Activated naive CD8-positive, alpha-beta T cell treated with anti-CD3 and anti-CD28 coated beads, Interleukin-2, amount 10 ng/mL, durations not matched to agents 7 days and 5 days (primary cell): ENCODE results near the gene CACFD1. TPM values are rescaled to one million over a fixed set of nuclear protein-coding genes. Genes with fewer than 3 reads are reported as not detected.
A peak's percentile ranks its signal among the peaks of the same experiment; 100 is the strongest.

Experiments used
- ATAC-seq: fragments of 150-1000 bp; cut with Tn5 transposase; one replicate; pipeline ENCODE4 v1.10.0; 2021; ENCODE audit warnings: low read depth, moderate library complexity
- POLR2A ChIA-PET: fragments of 350-600 bp; sonication (Branson Sonifier 250); formaldehyde crosslinking; loops from one replicate; lab custom pipeline; 2021; ENCODE audit warnings: antibody characterized with exemption; lab: Charles Lee
- DNase-seq: peaks from one replicate; pipeline ENCODE4 v3.0.0; 2021
- H3K27ac Mint-ChIP-seq: one replicate; pipeline ENCODE4 v1.8.0; 2022; ENCODE audit warnings: mild to moderate bottlenecking, mixed read lengths
- H3K27me3 Mint-ChIP-seq: one replicate; pipeline ENCODE4 v1.8.0; 2022; ENCODE audit warnings: mild to moderate bottlenecking, moderate library complexity, mixed read lengths
- H3K36me3 Mint-ChIP-seq: one replicate; pipeline ENCODE4 v1.8.0; 2021; ENCODE audit warnings: mild to moderate bottlenecking, mixed read lengths
- H3K4me1 Mint-ChIP-seq: one replicate; pipeline ENCODE4 v1.8.0; 2021; ENCODE audit warnings: mixed read lengths
- H3K4me3 Mint-ChIP-seq: one replicate; pipeline ENCODE4 v1.8.0; 2022; ENCODE audit warnings: mild to moderate bottlenecking, moderate library complexity, mixed read lengths
- H3K9me3 Mint-ChIP-seq: one replicate; pipeline ENCODE4 v1.8.0; 2021; ENCODE audit warnings: mixed read lengths
- total RNA-seq, 2 experiments: library from RNA; stranded (reverse); gene quantifications; one replicate each; pipeline ENCODE4 v1.2.3, GENCODE V29; 2021

CACFD1 gene
- total RNA-seq, 2 experiments from 2014 or later = 2.2 to 2.3 TPM

GRCh38 chr9:133473743-133474142 is 14.0 kb downstream of the CACFD1 start:
- H3K36me3 Mint-ChIP-seq = no peaks in the 10 kb centered on the region
- H3K4me1 Mint-ChIP-seq = peaks cover 5% of the 10 kb centered on the region
- H3K9me3 Mint-ChIP-seq = no peaks in the 10 kb centered on the region
- no peaks in the 10 kb centered on the region for H3K27me3 Mint-ChIP-seq
- DNase-seq (no peak), ATAC-seq (no peak)
- POLR2A ChIA-PET = no interaction called here
- H3K4me3 Mint-ChIP-seq = no peak overlapping the region
- no peak overlapping the region for H3K27ac Mint-ChIP-seq

GRCh38 chr9:133474215-133474614 is 14.4 kb downstream of the CACFD1 start:
- ATAC-seq = no peak
- H3K4me1 Mint-ChIP-seq = peaks cover 5% of the 10 kb centered on the region
- no peaks in the 10 kb centered on the region for H3K9me3 Mint-ChIP-seq
- no peaks in the 10 kb centered on the region for H3K36me3 Mint-ChIP-seq
- H3K27me3 Mint-ChIP-seq = no peaks in the 10 kb centered on the region
- peak overlapping the region; percentile 45 for H3K27ac Mint-ChIP-seq
- no peak for DNase-seq
- POLR2A ChIA-PET = no interaction called here
- no peak overlapping the region for H3K4me3 Mint-ChIP-seq

GRCh38 chr9:133474853-133475252 is 15.1 kb downstream of the CACFD1 start:
- Mint-ChIP-seq H3K27me3 (no peaks in the 10 kb centered on the region), H3K4me1 (peaks cover 10% of the 10 kb centered on the region), H3K4me3 (no peak overlapping the region), H3K27ac (no peak overlapping the region), H3K9me3 (no peaks in the 10 kb centered on the region), H3K36me3 (no peaks in the 10 kb centered on the region)
- POLR2A ChIA-PET = interaction anchor here (0.6 kb wide), 1 partner anchor 23 kb away, joined by 7 read pairs; no protein-coding TSS in a partner anchor
- DNase-seq = no peak
- ATAC-seq = no peak

- peaks cover 11% of the 10 kb centered on the region for H3K4me1 Mint-ChIP-seq
- POLR2A ChIA-PET = interaction anchor here (0.6 kb wide), 1 partner anchor 24 kb away, joined by 7 read pairs; no protein-coding TSS in a partner anchor
- H3K36me3 Mint-ChIP-seq = no peaks in the 10 kb centered on the region
- H3K27me3 Mint-ChIP-seq = no peaks in the 10 kb centered on the region
- H3K9me3 Mint-ChIP-seq = no peaks in the 10 kb centered on the region
- no peak overlapping the region for H3K4me3 Mint-ChIP-seq
- H3K27ac Mint-ChIP-seq = no peak overlapping the region
- ATAC-seq (no peak), DNase-seq (no peak)
Measured at GRCh38 chr9:133475292-133476012, 15.7 kb downstream of the CACFD1 start.

DNA sequence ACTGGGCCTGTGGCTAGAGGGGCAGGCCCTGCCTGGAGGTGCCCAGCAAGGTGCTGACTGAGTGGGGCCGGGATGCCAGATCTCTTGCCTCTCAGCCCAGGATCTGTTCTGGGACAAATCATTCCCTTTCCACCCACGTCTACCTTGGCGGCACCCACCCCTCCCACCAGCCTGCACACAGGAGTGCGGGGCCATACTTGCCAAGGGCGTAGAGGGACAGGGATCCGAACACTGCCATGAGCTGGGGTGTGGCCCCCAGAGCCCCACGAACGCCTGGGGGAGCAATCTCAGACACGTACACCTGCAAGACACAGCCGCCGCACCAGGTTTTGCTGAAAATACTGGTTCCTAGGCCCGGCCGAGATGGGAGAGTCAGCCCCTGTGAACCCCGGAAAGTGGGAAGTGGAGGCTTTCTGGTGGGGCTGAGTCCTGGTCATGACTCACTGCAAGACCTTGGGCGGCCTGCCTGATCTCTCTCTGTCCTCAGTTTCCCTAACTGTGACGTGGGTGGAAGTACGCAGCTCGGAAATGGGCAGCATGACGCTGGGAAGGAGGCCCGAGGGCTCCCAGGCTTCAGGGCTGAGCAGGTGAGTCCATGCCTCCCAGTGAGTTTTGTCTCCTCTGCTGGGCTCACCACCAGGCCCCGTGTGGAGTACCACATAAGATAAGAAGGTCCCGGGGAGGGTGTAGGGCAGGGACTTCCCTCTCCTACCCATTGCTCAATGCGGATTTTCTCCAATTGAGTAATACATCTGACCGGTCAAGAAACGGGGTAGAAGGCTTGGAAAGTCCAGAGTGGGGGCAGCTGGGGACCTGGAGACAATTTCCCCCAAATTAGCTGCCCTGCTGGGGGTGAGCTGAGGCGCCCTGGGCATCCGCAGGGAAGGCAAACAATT is 16.5 kb downstream of the CACFD1 start:
- no peak for ATAC-seq
- POLR2A ChIA-PET = no interaction called here
- no peak overlapping the region for H3K4me3 Mint-ChIP-seq
- no peak overlapping the region for H3K27ac Mint-ChIP-seq
- no peaks in the 10 kb centered on the region for H3K27me3 Mint-ChIP-seq
- H3K4me1 Mint-ChIP-seq = peaks cover 11% of the 10 kb centered on the region
- H3K9me3 Mint-ChIP-seq = no peaks in the 10 kb centered on the region
- no peak for DNase-seq
- H3K36me3 Mint-ChIP-seq = no peaks in the 10 kb centered on the region

DNA sequence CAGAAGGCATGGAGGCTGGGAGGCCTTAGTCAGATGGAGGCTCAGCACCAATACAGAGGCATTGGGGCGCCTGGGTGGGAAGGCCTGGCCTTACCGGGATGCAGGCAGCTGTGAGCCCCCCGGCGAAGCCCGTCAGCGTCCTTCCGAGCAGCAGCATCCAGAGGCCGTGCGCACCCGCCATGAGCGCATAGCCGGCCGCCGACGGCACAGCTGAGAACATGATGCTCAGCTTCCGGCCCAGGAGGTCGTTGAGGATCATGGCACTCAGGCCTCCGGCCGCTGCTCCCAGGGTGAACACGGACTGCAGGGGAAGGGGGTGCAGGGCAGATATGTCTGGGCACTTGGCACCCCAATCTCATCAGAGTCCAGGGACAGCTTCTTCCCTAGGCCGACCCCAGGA is 17.2 kb downstream of the CACFD1 start:
- no peaks in the 10 kb centered on the region for H3K27me3 Mint-ChIP-seq
- ATAC-seq (no peak), DNase-seq (no peak)
- no peaks in the 10 kb centered on the region for H3K9me3 Mint-ChIP-seq
- POLR2A ChIA-PET = interaction anchor here (1.0 kb wide), 1 partner anchor 19 kb away, joined by 3 read pairs; no protein-coding TSS in a partner anchor
- H3K4me3 Mint-ChIP-seq = no peak overlapping the region
- H3K36me3 Mint-ChIP-seq = no peaks in the 10 kb centered on the region
- H3K27ac Mint-ChIP-seq = no peak overlapping the region
- peaks cover 11% of the 10 kb centered on the region for H3K4me1 Mint-ChIP-seq

- ATAC-seq = no peak
- peaks cover 11% of the 10 kb centered on the region for H3K4me1 Mint-ChIP-seq
- no peak overlapping the region for H3K27ac Mint-ChIP-seq
- no peaks in the 10 kb centered on the region for H3K27me3 Mint-ChIP-seq
- no peaks in the 10 kb centered on the region for H3K36me3 Mint-ChIP-seq
- H3K9me3 Mint-ChIP-seq = no peaks in the 10 kb centered on the region
- POLR2A ChIA-PET = interaction anchor here (1.0 to 1.4 kb wide), 2 partner anchors 19 to 60 kb away, joined by 3 read pairs; partner anchors contain the start of gene REXO4
- H3K4me3 Mint-ChIP-seq = peak overlapping the region; percentile 76
- no peak for DNase-seq
Measured at GRCh38 chr9:133477461-133477860, 17.7 kb downstream of the CACFD1 start.

DNA sequence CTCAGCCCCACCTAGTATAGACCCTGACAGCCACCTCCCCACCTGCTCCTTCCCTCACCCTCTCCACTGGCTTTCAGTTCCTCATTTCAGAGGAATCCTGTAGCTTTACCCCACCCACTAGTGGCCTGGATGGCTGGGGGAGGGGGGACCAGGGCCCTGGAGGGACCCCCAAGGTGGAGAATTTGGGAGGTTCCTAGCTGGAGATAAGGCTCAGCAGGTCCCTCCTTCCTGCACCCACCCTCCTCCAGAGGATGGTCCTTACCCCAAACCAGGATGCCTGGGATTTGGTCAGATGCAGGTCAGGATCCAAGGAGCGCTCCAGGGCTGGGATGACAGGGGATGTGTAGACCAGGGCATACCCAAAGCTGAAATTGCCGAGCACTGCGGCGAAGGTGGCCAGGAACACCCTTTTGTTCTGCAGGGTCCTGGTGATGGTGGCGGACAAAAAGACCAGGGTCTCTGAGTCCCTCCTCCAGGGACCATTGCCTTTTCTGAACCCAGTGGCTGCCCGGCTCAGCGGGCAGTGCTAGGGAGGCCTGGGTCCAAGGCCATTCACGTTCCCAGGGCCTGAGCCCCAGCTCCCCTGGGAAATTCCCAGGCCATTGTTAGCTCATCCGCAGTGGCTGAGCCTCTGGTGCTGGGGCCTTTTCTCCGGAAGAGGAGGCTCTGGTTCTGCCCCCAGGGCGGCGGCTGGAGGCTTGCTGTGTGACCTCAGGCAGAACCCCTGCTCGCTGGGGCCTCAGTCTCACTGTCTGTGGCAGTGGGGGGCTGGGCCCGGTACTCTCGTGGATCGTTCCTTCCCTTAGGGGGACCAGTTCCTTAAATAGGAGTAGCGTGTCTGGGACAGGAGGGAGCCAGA is 18.4 kb downstream of the CACFD1 start:
- Mint-ChIP-seq H3K27ac (peak overlapping the region; percentile 56), H3K27me3 (no peaks in the 10 kb centered on the region), H3K4me3 (peak overlapping the region; percentile 76), H3K4me1 (peaks cover 11% of the 10 kb centered on the region), H3K36me3 (no peaks in the 10 kb centered on the region), H3K9me3 (no peaks in the 10 kb centered on the region)
- no peak for DNase-seq
- POLR2A ChIA-PET = interaction anchor here (0.5 to 1.8 kb wide), 8 partner anchors 13 to 1628 kb away, joined by 3 to 6 read pairs (median 4); partner anchors contain the start of genes CACFD1 and REXO4
- peak; percentile 10 for ATAC-seq

GRCh38 chr9:133478851-133479711 is 19.3 kb downstream of the CACFD1 start, which contains the start of gene SLC2A6:
Gene SLC2A6 (minus strand): TSS chr9:133479099. CDS start chr9:133479059, 40 bp downstream.
- no peaks in the 10 kb centered on the region for H3K36me3 Mint-ChIP-seq
- DNase-seq = peak; percentile 90
- peak within 1 kb of the TSS; percentile 76 for H3K4me3 Mint-ChIP-seq
- H3K27ac Mint-ChIP-seq = peak within 1 kb of the TSS; percentile 69
- H3K9me3 Mint-ChIP-seq = no peaks in the 10 kb centered on the region
- ATAC-seq = peak; percentile 97
- peaks cover 2% of the 10 kb centered on the region for H3K27me3 Mint-ChIP-seq
- H3K4me1 Mint-ChIP-seq = peaks cover 10% of the 10 kb centered on the region
- POLR2A ChIA-PET = interaction anchor here (0.5 to 1.8 kb wide), 7 partner anchors 13 to 1628 kb away, joined by 3 to 6 read pairs (median 4); partner anchors contain the start of genes CACFD1 and REXO4

- peaks cover 2% of the 10 kb centered on the region for H3K27me3 Mint-ChIP-seq
- H3K27ac Mint-ChIP-seq = no peak overlapping the region
- peaks cover 7% of the 10 kb centered on the region for H3K4me1 Mint-ChIP-seq
- no peak for ATAC-seq
- no peak for DNase-seq
- POLR2A ChIA-PET = no interaction called here
- H3K9me3 Mint-ChIP-seq = no peaks in the 10 kb centered on the region
- H3K4me3 Mint-ChIP-seq = no peak overlapping the region
- H3K36me3 Mint-ChIP-seq = no peaks in the 10 kb centered on the region
Measured at GRCh38 chr9:133483611-133484010, 23.8 kb downstream of the CACFD1 start.

DNA sequence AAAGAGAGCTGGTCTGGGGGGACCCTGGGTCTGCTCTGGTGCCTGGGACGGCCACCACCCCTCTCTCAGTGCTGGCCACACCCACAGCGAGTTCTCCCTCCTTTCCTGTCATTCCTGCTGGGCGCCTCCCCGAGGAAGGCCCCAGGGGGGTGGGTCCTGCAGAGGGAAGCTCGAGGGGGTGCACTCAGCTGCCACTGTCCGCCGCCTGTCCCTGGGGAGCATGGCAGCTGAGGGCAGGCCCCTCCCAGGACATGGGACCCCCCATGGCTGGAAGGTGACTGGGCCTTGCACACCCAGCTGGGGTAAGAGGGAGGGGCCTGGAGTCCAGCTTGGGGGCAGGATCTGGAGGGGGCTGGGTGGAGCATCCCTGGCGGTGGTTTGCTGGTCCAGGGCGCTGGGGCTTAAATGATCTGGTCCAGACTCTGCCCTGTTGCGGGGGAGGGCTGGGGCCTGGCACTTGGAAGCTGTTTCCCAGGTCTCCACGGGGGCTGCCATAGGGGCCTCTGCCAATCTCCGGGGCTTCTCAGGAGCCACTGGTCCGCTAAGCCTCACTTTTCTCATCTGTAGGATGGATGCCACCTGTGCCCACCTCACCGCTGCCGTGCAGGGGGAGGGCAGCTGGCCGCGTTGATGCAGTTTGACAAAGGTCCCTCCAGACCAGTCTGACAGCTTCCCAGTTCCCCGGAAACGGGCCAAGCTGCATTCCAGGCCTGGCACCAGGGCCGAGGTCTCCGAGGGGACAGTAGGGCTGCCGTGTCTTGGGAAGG is 25.1 kb downstream of the CACFD1 start:
- Mint-ChIP-seq H3K4me3 (no peak overlapping the region), H3K9me3 (no peaks in the 10 kb centered on the region), H3K4me1 (peaks cover 2% of the 10 kb centered on the region), H3K36me3 (no peaks in the 10 kb centered on the region), H3K27me3 (peaks cover 2% of the 10 kb centered on the region), H3K27ac (no peak overlapping the region)
- ATAC-seq (no peak), DNase-seq (no peak)
- POLR2A ChIA-PET = interaction anchor here (1.7 kb wide), 1 partner anchor 111 kb away, joined by 3 read pairs; no protein-coding TSS in a partner anchor
